WTC11 (cell line): ENCODE measurements around the gene MTG1. TPM values are rescaled to one million over a fixed set of nuclear protein-coding genes. Genes with fewer than 3 reads are reported as not detected.

Source experiments
- ATAC-seq: fragments of 200-7000 bp; cut with Tn5 transposase; 2 replicates; pipeline ENCODE4 v1.10.0; 2021; ENCODE audit warnings: mild to moderate bottlenecking, moderate library complexity
- CTCF ChIA-PET: fragments of 300-600 bp; sonication (Branson Sonifier 250); formaldehyde crosslinking; loops from one replicate; lab custom pipeline; 2021; ENCODE audit warnings: antibody characterized with exemption; lab: Charles Lee
- POLR2A ChIA-PET: fragments of 350-600 bp; sonication (Branson Sonifier 250); formaldehyde crosslinking; loops from one replicate; lab custom pipeline; 2021; ENCODE audit warnings: antibody characterized with exemption; lab: Charles Lee
- DNase-seq: peaks from one replicate; pipeline ENCODE4 v3.0.0; 2021; ENCODE audit warnings: low spot score
- H3K27ac Mint-ChIP-seq: 2 replicates; pipeline ENCODE4 v1.8.0; 2021; ENCODE audit warnings: mixed read lengths
- H3K27me3 Mint-ChIP-seq: 2 replicates; pipeline ENCODE4 v1.8.0; 2021; ENCODE audit warnings: low read depth, mild to moderate bottlenecking, moderate library complexity, mixed read lengths
- H3K36me3 Mint-ChIP-seq: 2 replicates; pipeline ENCODE4 v1.8.0; 2021; ENCODE audit warnings: mixed read lengths
- H3K4me1 Mint-ChIP-seq: 2 replicates; pipeline ENCODE4 v1.8.0; 2022; ENCODE audit warnings: mixed read lengths
- H3K4me3 Mint-ChIP-seq: 2 replicates; pipeline ENCODE4 v1.8.0; 2021; ENCODE audit warnings: mild to moderate bottlenecking, moderate library complexity, mixed read lengths
- H3K9me3 Mint-ChIP-seq: 2 replicates; pipeline ENCODE4 v1.8.0; 2021; ENCODE audit warnings: mixed read lengths
- CTCF ChIP-seq: fragments of 200-600 bp; IDR thresholded peaks from 2 replicates; pipeline ENCODE4 v1.8.0; 2022; ENCODE audit warnings: antibody characterized with exemption
- E2F1 ChIP-seq: sonication (generic); formaldehyde crosslinking; IDR thresholded peaks from 2 replicates; pipeline ENCODE4 v1.8.0; 2022; ENCODE audit warnings: mild to moderate bottlenecking, missing genetic modification reagents
- EMX1 ChIP-seq: fragments of 250-450 bp; sonication (Bioruptor Pico); IDR thresholded peaks from 2 replicates; pipeline ENCODE4 v1.8.0; 2021; ENCODE audit warnings: mild to moderate bottlenecking
- FOXP1 ChIP-seq: sonication (generic); formaldehyde crosslinking; IDR thresholded peaks from 2 replicates; pipeline ENCODE4 v1.8.0; 2022; ENCODE audit warnings: missing genetic modification reagents, mild to moderate bottlenecking, moderate library complexity, borderline replicate concordance
- FOXP4 ChIP-seq: sonication (generic); formaldehyde crosslinking; IDR thresholded peaks from 2 replicates; pipeline ENCODE4 v1.8.0; 2022; ENCODE audit warnings: mild to moderate bottlenecking, missing genetic modification reagents
- HMGA2 ChIP-seq: fragments of 250-450 bp; sonication (Bioruptor Pico); IDR thresholded peaks from 2 replicates; pipeline ENCODE4 v1.4.0; 2021; ENCODE audit warnings: mild to moderate bottlenecking, moderate library complexity
- IRF2 ChIP-seq: sonication (generic); formaldehyde crosslinking; IDR thresholded peaks from 2 replicates; pipeline ENCODE4 v1.8.0; 2022; ENCODE audit warnings: low read depth, missing genetic modification reagents, borderline replicate concordance
- MLX ChIP-seq: sonication (generic); formaldehyde crosslinking; IDR thresholded peaks from 2 replicates; pipeline ENCODE4 v1.8.1; 2023; ENCODE audit warnings: mild to moderate bottlenecking, missing genetic modification reagents, moderate library complexity
- NR1H2 ChIP-seq: sonication (generic); formaldehyde crosslinking; IDR thresholded peaks from 2 replicates; pipeline ENCODE4 v1.9.0; 2021; ENCODE audit warnings: mild to moderate bottlenecking, moderate library complexity, missing genetic modification reagents
- NR3C1 ChIP-seq: sonication (generic); formaldehyde crosslinking; conservative IDR thresholded peaks from 2 replicates; pipeline ENCODE4 v1.8.1; 2023; ENCODE audit warnings: low read depth, mild to moderate bottlenecking, missing genetic modification reagents
- PRDM15 ChIP-seq: sonication (generic); formaldehyde crosslinking; IDR thresholded peaks from 2 replicates; pipeline ENCODE4 v1.8.0; 2022; ENCODE audit warnings: missing genetic modification reagents
- TCF7 ChIP-seq: sonication (generic); formaldehyde crosslinking; IDR thresholded peaks from 2 replicates; pipeline ENCODE4 v1.8.0; 2022; ENCODE audit warnings: mild to moderate bottlenecking, low read depth, missing genetic modification reagents, moderate library complexity
- USF1 ChIP-seq: sonication (generic); formaldehyde crosslinking; IDR thresholded peaks from 2 replicates; pipeline ENCODE4 v1.8.0; 2022; ENCODE audit warnings: mild to moderate bottlenecking, missing genetic modification reagents
- ZNF138 ChIP-seq: sonication (generic); formaldehyde crosslinking; conservative IDR thresholded peaks from 2 replicates; pipeline ENCODE4 v1.8.1; 2022; ENCODE audit warnings: mild to moderate bottlenecking, moderate library complexity, missing genetic modification reagents
- ZNF232 ChIP-seq: sonication (generic); formaldehyde crosslinking; IDR thresholded peaks from 2 replicates; pipeline ENCODE4 v1.8.0; 2022; ENCODE audit warnings: mild to moderate bottlenecking, missing genetic modification reagents
- ZNF512 ChIP-seq: sonication (generic); formaldehyde crosslinking; IDR thresholded peaks from 2 replicates; pipeline ENCODE4 v1.8.1; 2022; ENCODE audit warnings: missing genetic modification reagents, borderline replicate concordance
- total RNA-seq: library from RNA; stranded (reverse); gene quantifications from 3 replicates; pipeline ENCODE4 v1.2.3, GENCODE V29; 2021

The MTG1 gene
- total RNA-seq, 1 experiment from 2014 or later: 63.0 TPM

- ChIA-PET CTCF (no interaction called here), POLR2A (no interaction called here)
- no peaks in the 10 kb centered on the region for H3K4me1 Mint-ChIP-seq
- peaks cover 43% of the 10 kb centered on the region for H3K36me3 Mint-ChIP-seq
- peaks cover 52% of the 10 kb centered on the region for H3K9me3 Mint-ChIP-seq
- ATAC-seq: no peak
- H3K27me3 Mint-ChIP-seq: peaks cover 15% of the 10 kb centered on the region
- DNase-seq: no peak
- no peak overlapping the region for H3K4me3 Mint-ChIP-seq
- no peak overlapping the region for H3K27ac Mint-ChIP-seq
- TF ChIP-seq CTCF (no peak), ZNF232 (no peak), FOXP1 (no peak), USF1 (CRISPR knock-in tag) (no peak), TCF7 (CRISPR knock-in tag) (no peak), IRF2 (CRISPR knock-in tag) (no peak), MLX (CRISPR knock-in tag) (no peak), NR3C1 (CRISPR knock-in tag) (no peak)
Observed at GRCh38 chr10:133457100-133457841, 63.3 kb downstream of the MTG1 start.

GRCh38 chr10:133458021-133458709 lies 64.2 kb downstream of the MTG1 start:
- no peak for DNase-seq
- ChIA-PET POLR2A (no interaction called here), CTCF (no interaction called here)
- TF ChIP-seq IRF2 (CRISPR knock-in tag) (no peak), NR1H2 (CRISPR knock-in tag) (no peak), ZNF138 (CRISPR knock-in tag) (no peak), EMX1 (no peak), PRDM15 (CRISPR knock-in tag) (no peak), FOXP4 (no peak), HMGA2 (CRISPR knock-in tag) (no peak), TCF7 (CRISPR knock-in tag) (no peak), E2F1 (CRISPR knock-in tag) (no peak), ZNF512 (CRISPR knock-in tag) (no peak)
- no peak overlapping the region for H3K27ac Mint-ChIP-seq
- no peaks in the 10 kb centered on the region for H3K4me1 Mint-ChIP-seq
- H3K27me3 Mint-ChIP-seq: peaks cover 13% of the 10 kb centered on the region
- peaks cover 42% of the 10 kb centered on the region for H3K36me3 Mint-ChIP-seq
- H3K9me3 Mint-ChIP-seq: peaks cover 52% of the 10 kb centered on the region
- no peak overlapping the region for H3K4me3 Mint-ChIP-seq
- ATAC-seq: no peak
